HepG2 (cell line): ENCODE results near the gene ESRRG.

Experiments used
- ATF1 ChIP-seq: IDR thresholded peaks from 2 replicates; pipeline ENCODE4 v1.6.1; 2016; ENCODE audit warnings: mild to moderate bottlenecking, control low read depth
- NCOA1 ChIP-seq: sonication (generic); formaldehyde crosslinking; IDR thresholded peaks from 2 replicates; pipeline ENCODE4 v1.9.0; 2021; ENCODE audit warnings: missing genetic modification reagents
- RNF2 ChIP-seq: fragments of 450-650 bp; conservative IDR thresholded peaks from 2 replicates; pipeline ENCODE4 v1.6.1; 2016; ENCODE audit warnings: low read depth
- TEAD2 ChIP-seq: sonication (generic); formaldehyde crosslinking; IDR thresholded peaks from 2 replicates; pipeline ENCODE4 v1.9.0; 2021; ENCODE audit warnings: missing genetic modification reagents
- ZNF282 ChIP-seq: fragments of 450-650 bp; IDR thresholded peaks from 2 replicates; pipeline ENCODE4 v1.6.1; 2018; ENCODE audit not compliant: partially characterized antibody

- TF ChIP-seq RNF2 = no peak
- TF ChIP-seq NCOA1 (CRISPR knock-in tag) = no peak
- no peak for TF ChIP-seq ATF1
- no peak for TF ChIP-seq TEAD2 (CRISPR knock-in tag)
- TF ChIP-seq ZNF282 = no peak
Measured at GRCh38 chr1:216482620-216483019, 240.6 kb downstream of the ESRRG start.
